ENCODE results near the gene EEA1.

EEA1 gene

DNA sequence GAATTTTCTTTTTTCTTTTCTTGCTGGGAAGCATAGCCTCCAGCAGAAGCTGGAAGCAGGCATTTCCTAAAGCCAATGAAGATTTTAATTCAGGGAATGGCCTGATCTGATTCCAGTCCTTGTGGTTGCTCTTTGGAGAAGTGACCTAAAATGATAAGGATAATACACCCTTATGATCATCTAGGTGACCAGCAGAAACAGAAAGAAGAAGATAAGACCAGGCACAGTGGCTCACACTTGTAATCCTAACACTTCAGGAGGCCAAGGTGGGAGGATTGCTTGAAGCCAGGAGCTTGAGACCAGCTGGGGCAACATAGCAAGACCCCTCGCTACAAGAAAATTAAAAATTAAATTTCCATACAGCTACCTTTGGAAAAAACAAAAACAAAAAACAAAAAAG is 51.2 kb downstream of the EEA1 start:
- no peak for DNase-seq

DNA sequence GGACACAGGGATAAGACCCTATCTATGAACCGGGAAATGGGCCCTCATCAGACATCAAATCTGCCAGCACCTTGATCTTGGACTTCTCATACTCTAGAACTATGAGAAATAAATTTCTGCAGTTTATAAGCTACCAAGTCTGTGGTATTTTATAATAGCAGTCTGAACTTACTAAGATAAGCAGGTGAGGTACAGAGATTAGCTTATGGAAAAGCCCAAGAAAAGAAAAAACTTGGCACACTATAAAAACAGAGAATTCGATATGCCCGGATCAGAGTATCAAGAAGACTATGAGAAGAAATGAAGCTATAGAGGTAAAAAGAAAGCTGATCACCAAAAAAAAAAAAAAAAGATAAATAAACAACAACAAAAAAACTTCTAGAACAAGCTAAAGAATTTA is 52.6 kb downstream of the EEA1 start:
- DNase-seq = no peak

DNA sequence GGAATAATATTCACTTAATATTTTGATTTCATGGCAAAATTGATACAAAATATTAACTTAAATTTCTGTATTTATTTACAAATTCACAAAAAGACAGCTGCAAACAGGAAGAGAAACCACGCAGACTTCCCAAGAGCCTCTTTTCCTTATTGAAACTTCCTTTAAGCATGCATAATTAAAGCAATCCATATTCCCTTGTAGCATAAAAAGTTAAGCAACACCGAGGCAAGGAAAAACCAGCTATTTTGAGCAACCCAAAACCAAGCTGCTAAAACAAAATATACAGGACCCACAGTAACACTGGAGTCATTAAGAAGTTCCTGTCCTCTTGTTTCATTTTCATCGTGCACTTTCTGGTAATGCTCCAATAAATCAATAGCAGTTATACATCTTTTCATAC is 58.0 kb downstream of the EEA1 start:
- no peak for DNase-seq

DNA sequence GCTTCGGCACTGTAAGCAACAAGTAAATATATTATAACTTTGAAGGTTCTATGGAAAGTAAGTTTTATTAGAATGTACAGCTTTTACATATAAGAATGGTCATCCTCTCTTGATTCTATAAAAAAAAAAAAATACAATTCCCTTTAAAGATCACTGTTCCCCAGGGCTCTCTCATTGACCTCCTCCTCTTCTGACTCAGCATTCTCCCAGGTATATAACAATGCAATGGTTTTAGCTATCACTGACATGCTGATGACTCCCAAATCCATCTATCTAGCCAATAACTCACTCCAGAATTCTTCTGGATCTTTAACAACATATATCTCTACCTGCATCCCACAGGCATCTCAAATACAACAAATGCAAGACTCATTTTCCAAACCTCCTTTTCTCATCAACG is 62.7 kb downstream of the EEA1 start:
- no peak for DNase-seq

DNA sequence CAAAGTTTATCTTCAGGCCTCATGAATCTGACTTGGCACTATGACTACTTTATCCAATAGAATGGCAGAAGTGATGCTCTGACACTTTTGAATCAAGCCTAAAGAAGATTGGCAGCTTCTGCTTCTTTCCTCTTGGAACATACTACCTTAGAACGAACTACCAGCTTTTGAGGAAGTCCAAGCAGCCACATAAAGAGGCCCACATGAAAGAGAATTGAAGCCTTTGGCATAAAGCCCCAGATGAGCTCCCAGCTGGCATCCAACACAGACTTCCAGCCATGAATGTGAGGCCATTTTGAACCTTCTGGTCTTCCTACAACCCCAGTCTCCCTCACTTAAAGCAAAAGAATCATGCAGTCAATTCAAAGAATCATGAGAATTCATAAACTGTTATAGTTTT is 65.8 kb downstream of the EEA1 start:
- DNase-seq = no peak

DNA sequence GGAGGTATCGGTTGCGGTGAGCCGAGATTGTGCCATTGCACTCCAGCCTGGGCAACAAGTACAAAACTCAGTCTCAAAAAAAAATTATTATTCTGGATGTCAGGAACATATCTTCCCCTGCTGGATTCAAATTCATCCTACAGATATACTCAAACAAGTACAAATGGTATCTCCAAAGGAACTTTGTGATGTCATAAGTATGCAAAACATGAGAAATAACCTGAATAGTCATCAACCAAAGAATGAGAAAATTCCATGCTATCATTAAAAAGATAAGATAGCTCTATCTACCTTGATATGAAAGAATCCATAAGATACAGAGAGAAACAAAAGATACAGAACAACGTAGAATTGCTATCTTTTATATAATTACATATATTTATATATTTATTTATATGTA is 67.7 kb downstream of the EEA1 start:
- no peak for DNase-seq

DNA sequence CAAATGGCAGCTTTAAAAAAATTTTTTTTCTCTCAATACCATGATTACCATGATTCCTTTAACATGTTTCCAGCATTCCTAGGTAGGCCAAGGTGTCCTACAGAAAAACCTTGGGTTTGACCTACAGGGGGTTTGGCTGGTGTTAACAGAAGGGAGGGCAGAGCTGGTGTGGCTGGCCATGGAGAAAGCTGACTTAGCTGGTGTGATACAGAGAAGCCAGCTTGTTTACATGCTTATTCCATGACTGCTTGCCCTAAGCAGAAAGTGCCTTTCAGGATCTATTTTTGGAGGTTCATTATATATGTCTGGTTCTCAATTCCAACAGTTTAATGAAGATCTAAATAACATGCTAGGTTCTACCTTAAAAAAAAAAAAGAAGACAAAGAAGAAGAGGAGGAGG is 68.6 kb downstream of the EEA1 start:
- DNase-seq = no peak

DNA sequence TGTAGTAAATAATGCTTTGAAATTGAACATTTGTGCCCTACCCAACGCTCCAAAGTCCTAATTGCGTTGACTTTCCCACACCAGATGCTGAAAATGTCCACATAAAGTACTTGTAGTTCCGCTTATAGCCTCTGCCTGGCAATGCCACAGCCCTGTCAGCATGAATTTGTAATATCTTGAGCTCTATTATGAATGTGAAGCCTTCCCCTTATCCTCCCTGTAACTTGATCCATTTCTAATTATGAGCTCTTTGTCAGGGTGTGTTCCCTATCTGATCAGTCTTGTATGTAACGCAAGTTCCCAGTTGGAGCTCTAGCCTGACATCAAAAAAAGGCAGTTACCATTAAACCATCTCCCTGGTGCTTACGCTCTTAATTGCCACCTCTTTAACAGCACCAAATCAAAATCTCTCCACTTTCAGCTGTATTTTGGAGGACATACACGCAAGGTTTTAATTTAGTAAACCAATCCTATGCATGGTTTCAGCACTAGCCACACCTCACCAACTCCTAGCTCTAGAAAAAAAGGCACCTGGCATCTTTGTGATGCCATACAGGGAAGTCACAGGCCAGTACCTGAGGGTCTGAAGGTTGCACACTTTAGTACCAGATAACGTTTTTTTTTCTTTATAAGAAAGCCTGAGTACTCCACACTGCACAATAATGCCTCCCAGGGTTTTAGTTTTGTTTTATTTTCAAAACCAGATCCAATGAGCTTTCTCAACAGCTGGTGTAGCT is 69.3 kb downstream of the EEA1 start:
- DNase-seq = no peak

DNA sequence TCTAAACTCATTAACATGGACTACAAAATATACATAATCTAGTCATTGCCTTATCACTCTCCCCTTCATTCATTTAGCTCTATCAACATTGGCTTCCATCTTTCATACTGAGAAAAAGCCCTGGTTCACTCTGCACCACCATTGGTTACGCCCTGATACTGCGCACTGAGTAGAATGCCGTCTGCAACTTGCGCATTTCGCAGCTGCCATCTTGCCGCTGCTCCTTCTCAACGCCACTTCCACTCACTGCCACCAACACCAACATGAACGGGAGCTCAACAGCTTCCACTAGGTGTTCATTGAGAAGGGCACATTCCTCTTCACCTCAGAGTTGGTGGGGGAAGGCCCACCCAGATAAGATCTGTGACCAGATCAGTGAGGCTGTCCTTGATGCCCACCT is 71.3 kb downstream of the EEA1 start:
- no peak for DNase-seq

DNA sequence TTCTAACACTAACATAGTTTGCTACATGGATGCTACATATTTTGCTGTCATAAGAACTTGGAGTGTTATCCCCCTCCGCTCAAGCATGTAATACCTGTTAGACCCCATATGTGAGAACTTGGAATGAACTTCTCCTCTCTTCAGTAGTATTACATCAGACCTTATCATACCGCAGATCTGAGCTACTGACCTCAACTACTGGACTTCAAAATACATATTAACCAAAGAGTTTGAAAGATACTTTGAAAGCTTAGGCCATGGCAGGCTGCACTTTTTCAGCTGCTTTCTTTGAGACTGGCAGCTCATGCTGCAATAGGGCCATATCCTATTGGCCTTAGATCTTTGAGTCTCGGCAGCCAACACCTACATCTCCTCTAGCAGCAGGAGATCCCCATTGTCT is 74.8 kb downstream of the EEA1 start:
- no peak for DNase-seq

DNA sequence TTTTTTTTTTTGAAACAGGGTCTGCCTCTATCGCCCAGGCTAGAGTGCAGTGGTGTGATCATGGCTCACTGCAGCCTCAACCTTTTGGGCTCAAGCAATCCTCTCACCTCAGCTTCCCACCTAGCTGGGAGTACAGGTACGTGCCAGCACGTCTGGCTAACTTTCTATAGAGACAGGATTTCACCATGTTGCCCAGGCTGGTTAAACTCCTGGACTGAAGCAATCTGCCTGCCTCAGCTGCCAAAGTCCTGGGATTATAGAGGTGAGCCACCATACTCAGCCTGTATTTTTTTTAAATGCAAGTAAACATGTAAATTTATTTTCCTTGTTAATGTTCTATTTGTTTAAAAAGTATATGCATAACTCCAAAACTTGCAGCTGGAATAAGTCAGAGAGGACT is 80.4 kb downstream of the EEA1 start:
- no peak for DNase-seq

DNA sequence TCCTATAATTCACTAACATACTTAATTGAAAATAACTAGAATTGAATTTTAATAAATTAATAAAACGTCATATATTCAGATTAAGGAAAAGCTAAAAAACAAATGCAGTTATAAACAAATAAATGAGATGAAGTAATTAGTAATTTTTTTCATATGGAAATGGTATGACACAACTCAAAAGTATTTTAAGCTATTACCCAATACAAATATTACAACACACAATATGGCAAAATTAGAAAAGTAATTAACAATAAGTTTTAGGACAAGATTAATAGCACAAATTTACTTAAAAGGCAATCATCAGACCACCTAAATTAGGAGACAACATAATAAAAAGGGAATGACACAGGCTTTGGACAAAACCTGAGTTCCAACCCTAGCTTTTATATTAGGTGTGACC is 81.7 kb downstream of the EEA1 start:
- DNase-seq = no peak

DNA sequence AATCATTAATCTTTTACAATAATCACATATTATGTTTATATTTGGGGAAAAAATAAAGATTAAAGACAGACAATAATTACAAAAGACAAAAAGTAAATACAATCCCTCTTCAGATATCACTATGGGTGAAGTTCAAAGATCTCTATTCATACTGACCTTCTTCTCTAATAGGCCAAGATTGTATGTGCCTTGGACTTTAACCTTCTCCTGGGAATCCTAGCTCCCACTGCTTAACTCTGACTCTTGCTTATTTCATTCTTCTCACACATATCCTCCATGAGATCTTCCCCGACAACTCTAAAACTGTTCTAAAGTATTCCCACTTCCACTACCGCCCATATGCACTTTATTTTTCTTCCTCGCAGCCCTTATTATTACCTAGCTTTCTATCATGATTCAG is 83.8 kb downstream of the EEA1 start:
- DNase-seq = no peak

DNA sequence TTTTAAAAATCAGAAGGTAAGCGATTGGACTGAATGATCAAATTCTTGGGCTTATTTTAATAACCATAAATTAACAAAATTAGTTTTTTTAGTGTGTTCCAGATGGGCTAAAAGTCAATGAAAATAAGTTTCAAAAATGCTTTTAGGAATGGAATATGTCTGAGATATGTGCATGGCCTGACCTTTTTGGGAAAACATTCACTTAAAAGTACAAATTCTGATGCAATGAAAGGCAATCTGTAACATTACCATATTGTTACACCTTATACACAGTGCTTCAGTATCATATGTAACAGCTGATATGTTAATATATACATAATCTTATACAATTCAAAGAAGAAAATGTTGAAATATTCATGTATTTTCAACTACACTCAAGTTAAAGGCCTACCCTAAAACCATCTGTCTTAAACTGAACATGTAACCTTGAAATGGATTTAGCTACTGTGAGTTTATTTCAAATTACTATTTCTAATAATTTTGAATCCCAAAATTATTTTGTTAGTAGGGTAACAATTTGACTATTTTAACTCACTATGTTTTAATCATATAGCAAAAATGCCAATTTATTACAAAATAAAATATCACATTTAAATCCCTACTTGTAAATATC is 84.8 kb downstream of the EEA1 start:
- DNase-seq = no peak

DNA sequence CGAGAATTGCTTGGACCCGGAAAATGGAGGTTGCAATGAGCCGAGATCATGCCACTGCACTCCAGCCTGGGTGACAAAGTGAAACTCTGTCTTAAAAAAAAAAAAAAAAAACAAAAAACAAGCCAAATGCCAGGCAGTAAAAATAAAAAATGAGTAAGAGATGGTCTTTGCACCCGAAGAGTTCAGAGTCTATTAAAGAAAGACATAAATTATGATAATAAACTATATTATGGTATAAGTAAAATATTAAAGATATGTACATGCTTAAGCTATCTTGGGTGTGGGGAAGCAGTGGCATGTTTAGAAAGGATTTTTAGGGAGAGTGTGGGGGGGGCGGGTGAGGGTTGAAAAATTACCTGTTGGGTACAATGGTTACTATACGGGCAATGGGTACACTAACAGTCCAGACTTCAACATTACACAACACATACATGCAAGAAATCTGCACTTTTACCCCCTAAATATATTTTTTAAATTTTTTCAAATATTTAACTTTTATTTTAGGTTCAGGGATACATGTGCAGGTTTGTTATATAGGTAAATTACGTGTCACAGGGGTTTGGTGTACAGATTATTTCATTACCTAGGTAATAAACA is 99.3 kb downstream of the EEA1 start:
- no peak for DNase-seq

DNA sequence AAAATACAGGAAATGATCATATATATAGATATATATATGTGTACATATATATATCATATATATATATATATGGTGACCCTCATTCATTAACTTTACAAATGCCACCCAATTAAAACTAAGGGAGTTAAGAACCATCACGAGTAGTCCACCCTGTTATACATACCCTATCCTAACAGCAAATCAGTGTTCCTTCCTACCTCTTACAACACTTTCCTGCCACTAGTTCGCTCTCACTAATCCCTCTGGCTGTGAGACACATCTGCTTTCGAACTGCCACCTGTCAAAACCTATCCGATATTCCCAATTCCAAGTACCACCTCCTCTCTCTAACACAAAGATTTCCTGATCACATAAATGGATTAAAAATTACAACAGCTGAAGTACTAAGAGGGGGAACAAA is 100.5 kb downstream of the EEA1 start:
- no peak for DNase-seq

DNA sequence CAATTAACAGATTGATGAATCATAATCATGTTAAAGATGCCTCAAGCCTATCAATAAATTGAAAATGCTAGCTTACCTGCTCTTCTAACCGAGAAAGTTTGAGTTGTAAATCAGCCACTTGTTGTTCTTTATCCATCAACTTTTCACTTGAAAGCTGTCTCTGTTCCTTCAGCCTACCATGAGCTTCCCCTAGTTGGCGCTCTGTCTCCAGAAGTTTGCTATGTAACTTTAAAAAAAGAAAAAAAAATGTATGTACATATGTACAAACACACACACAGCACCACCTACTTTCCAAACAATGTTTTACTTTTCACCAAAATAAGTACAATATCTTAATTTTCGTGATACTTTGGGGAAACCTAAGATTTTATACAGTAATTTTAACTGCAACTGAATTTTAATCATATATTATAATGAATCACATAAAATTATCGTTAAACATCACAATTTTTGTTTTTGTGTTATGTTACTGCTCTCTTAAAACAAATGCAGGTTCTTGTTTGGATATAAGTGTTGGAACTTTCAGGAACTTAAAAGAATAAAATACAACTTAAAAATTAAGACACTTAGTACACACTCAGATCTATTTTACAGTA is 101.2 kb downstream of the EEA1 start:
- peak; percentile 25 to 40 for DNase-seq

DNA sequence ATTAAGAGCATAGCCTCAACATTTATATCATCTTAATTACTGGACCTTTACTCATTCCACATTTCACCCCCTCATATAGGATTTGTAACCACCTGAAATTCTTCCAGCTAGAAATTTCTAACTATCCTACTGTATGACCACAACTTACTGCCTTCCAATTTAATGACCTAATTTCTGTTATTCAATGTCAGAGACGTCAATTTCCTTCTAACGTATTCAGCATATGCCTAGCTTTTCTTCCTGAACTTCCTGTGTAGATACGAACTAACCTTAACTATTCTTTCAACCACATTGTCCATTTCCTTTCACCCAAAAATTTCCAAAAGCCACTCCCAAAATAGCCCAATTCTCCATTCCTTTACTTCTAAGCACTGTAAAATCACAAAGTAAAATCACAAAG is 108.0 kb downstream of the EEA1 start:
- no peak for DNase-seq

DNA sequence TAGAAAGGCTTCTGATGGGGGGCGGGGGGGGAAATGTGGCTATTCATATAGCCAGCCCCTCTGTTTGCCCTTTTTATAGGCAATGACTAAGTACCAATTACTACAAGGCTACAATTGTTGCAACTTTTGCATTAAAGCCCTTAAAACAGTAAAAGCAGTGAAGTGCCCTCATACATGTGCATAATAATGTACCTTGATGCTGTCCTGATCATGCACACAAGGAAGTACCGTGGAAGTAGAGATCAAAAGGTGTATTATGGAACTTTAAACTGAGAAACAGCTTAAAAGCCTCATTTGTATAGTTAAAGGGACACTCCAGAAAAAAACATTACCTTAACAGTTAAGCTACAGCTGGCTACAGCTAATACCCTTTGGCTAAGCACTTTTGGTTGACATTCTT is 114.5 kb downstream of the EEA1 start:
- DNase-seq = no peak

DNA sequence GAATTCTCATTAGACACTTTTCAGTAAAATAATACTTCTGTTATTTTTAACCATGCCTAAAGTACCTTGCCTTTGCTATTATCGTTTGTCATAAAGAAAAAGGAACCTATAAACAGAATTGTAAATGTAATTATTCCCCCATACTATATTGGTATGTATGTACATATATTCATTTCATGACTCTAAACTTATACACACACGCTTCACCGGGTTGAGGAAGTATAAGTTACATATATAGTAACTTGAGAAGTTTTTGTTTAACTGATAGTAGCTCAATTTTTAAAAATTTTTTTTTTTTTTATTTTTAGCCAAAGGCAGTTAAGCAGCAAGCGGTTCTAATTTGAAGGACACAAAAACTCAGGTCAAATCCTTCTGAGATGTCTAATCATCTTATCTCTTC is 118.7 kb downstream of the EEA1 start:
- DNase-seq = no peak

DNA sequence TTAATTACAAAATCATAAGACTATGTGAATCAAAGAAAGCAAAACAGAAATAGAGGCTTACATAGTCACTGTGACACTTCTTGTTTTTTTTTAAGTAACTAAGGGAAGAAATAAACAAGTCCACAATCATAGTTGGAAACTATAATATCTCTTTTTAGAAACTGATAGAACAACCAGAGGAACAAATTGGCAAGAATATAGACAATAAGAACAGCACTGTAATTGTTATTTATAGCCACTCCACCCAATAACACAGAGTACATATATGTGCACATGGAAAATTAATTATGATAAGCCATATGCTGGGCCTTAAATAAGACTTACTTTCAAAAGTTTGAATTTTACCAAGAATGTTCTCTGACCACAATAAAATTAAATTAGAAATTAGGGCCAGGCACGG is 125.2 kb downstream of the EEA1 start:
- no peak for DNase-seq

DNA sequence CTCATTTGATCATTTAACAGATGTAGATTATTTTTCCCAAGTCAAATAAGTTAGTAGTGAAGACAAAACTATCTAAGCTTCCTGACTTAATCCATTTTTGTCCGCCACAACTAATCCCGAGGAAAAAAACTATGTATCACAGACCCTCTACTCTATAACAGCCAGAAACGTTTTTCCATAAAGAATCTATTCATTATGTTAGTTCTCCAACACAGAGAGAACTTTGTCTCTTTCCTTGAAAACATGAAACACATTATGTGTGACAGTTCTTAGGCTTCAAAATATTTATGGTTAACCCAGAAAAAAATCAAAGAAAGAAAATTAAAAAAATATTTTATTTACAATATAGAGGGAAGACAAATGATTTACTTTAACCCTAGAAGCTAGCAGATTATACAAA is 126.2 kb downstream of the EEA1 start:
- no peak for DNase-seq

DNA sequence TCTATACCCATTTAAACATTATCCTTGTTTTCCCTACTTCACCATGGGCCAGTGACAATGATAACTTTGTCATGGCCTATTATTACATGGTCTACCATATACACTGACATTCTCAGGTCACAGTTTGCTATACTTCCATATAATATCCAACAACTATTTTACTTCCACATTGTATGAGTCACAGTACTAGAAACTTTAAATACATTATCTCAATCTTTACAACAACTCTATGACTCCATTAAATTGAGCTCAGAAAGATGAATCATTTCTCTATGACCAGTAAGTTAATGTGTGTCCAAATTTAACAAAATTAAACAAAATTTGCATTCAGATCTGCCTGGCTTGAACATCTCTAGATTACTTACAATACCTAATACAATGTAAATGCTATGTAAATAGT is 132.4 kb downstream of the EEA1 start:
- no peak for DNase-seq

DNA sequence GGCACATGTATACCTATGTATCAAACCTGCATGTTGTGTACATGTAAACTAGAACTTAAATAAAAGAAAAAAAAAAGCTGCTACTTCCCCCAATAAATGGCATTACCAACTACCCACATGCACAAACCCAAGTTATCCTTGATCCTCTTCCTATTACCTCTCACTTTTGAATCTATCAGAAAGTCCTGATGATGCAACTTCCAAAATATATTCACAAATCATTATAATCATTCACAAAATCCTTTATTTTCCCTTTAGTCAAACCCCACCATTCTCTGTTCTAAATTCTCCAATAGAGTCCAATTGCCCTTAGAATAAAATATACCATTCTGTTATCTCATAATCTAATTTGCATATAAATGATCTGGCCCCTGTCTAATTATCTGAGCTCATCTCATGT is 134.3 kb downstream of the EEA1 start:
- no peak for DNase-seq
